ENCODE results near the gene MPIG6B.

DNA sequence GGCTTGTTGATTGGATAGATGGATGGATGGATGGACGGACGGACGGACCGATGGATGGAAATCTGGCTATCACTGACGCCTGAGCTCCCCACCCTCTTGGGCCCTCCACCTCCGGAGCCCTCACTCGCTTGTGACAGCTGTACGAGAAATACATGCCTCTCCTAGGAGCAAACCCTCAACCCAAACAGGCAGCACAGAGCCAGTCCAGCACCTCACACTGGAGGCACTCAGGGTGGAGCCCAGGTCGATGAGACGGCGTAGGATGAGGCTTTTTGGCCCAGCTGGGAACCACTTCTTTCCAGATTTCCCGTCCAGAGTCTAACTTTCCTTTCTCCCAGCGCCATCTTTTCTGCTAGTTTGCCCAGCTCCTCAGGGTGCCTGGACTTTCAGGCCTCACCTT is 39.6 kb upstream of the MPIG6B start:
- TF ChIP-seq POLR2A (IDR thresholded peaks at IDR 0.05) (no peak), CTCF (IDR thresholded peaks at IDR 0.05) (no peak), EP300 (IDR thresholded peaks at IDR 0.05) (no peak)

All from upper lobe of left lung (tissue), 4 donors.